Vagina (tissue), 2 donors: Measurements from ENCODE around the gene OGG1. TPM values are rescaled to one million over a fixed set of nuclear protein-coding genes. Genes with fewer than 3 reads are reported as not detected.
A peak's percentile ranks its signal among the peaks of the same experiment; 100 is the strongest.

ENCODE experiments used
- DNase-seq, 2 donors: peaks; one replicate each; pipeline ENCODE4 v3.0.0-alpha.2; 2017; ENCODE audit errors: extremely low spot score in 2 of 2
- H3K27ac ChIP-seq: fragments of 200-600 bp; sonication (generic); one replicate; pipeline ENCODE4 v1.5.1; 2019
- H3K27me3 ChIP-seq: fragments of 200-600 bp; sonication (generic); one replicate; pipeline ENCODE4 v1.5.1; 2019
- H3K36me3 ChIP-seq, 2 donors: fragments of 200-600 bp; sonication (generic); one replicate each; pipeline ENCODE4 v1.5.1; 2017 to 2019
- H3K4me1 ChIP-seq: fragments of 200-600 bp; sonication (generic); one replicate; pipeline ENCODE4 v1.5.1; 2019
- H3K4me3 ChIP-seq, 2 donors: fragments of 200-600 bp; sonication (generic); 1 replicate in 1 of 2; 2 replicates in 1 of 2; pipeline ENCODE4 v1.5.1; 2016 to 2019
- H3K9me3 ChIP-seq: fragments of 200-600 bp; sonication (generic); one replicate; pipeline ENCODE4 v1.5.1; 2019
- CTCF ChIP-seq, 3 experiments: fragments of 450-650 bp in 2 of 3; fragments of 200-600 bp in 1 of 3; sonication (generic) in 1 of 3; IDR thresholded peaks; one replicate each; pipeline ENCODE4 v1.5.1; 2017 to 2019; ENCODE audit warnings: antibody characterized with exemption in 3 of 3, mild to moderate bottlenecking in 2 of 3, moderate library complexity in 2 of 3
- POLR2A ChIP-seq, 2 donors: fragments of 450-650 bp; IDR thresholded peaks; one replicate each; pipeline ENCODE4 v1.6.1; 2017; ENCODE audit warnings: antibody characterized with exemption in 2 of 2, mild to moderate bottlenecking in 2 of 2, moderate library complexity in 2 of 2
- POLR2AphosphoS5 ChIP-seq, 2 donors: sonication (generic); formaldehyde crosslinking; IDR thresholded peaks; one replicate each; pipeline ENCODE4 v1.9.0; 2017; ENCODE audit warnings: antibody characterized with exemption in 2 of 2, mild to moderate bottlenecking in 2 of 2, low read depth in 1 of 2; ENCODE audit not compliant: insufficient read depth in 1 of 2
- intact Hi-C: fragments of 100-400 bp; cut with DNase I; formaldehyde crosslinking; loops from one replicate; pipeline ENCODE4 v1.15.1; 2023
- total RNA-seq: library from RNA; depleted of rRNA; stranded (reverse); fragments of >200 nt; gene quantifications from one replicate; pipeline ENCODE4 v1.2.3, GENCODE V29; 2016

Gene OGG1
- 51.6 TPM for total RNA-seq

GRCh38 chr3:9749645-9750555, at the start of gene OGG1:
Gene OGG1 (plus strand): TSS chr3:9749952. CDS start chr3:9750287, 335 bp downstream.
- Histone ChIP-seq H3K36me3 (peaks cover 0 to 33% of the 10 kb centered on the region in 2 donors), H3K4me3 (peak within 1 kb of the TSS; percentile 55 to 59), H3K27ac (peak within 1 kb of the TSS; percentile 91), H3K4me1 (peaks cover 34% of the 10 kb centered on the region), H3K27me3 (no peaks in the 10 kb centered on the region), H3K9me3 (no peaks in the 10 kb centered on the region)
- peak in 1 of 2 donors; percentile 5 for TF ChIP-seq POLR2A (IDR thresholded peaks at IDR 0.05)
- TF ChIP-seq CTCF (IDR thresholded peaks at IDR 0.05): no peak
- peak; percentile 95 to 97 for TF ChIP-seq POLR2AphosphoS5 (IDR thresholded peaks at IDR 0.05; ENCODE audit: insufficient read depth in 1 of 2, low read depth in 1 of 2)
- intact Hi-C loops: no loop called here
- DNase-seq: peak in 1 of 2 donors; percentile 99

GRCh38 chr3:9700536-9700935, 49.2 kb upstream of the OGG1 start:
- no peak for DNase-seq
- TF ChIP-seq POLR2AphosphoS5 (IDR thresholded peaks at IDR 0.05; ENCODE audit: insufficient read depth in 1 of 2, low read depth in 1 of 2) (no peak), CTCF (IDR thresholded peaks at IDR 0.05) (no peak), POLR2A (IDR thresholded peaks at IDR 0.05) (no peak)
- Histone ChIP-seq H3K4me3 (no peak overlapping the region), H3K9me3 (no peaks in the 10 kb centered on the region), H3K27me3 (no peaks in the 10 kb centered on the region), H3K36me3 (peaks cover 0 to 39% of the 10 kb centered on the region in 2 donors), H3K4me1 (peaks cover 19% of the 10 kb centered on the region), H3K27ac (no peak overlapping the region)
- intact Hi-C loops: no loop called here

- DNase-seq: no peak
- H3K9me3 ChIP-seq: no peaks in the 10 kb centered on the region
- H3K4me1 ChIP-seq: peaks cover 19% of the 10 kb centered on the region
- no peaks in the 10 kb centered on the region for H3K27me3 ChIP-seq
- H3K36me3 ChIP-seq: peaks cover 0 to 39% of the 10 kb centered on the region in 2 donors
- H3K27ac ChIP-seq: no peak overlapping the region
- TF ChIP-seq POLR2A (IDR thresholded peaks at IDR 0.05) (no peak), POLR2AphosphoS5 (IDR thresholded peaks at IDR 0.05; ENCODE audit: insufficient read depth in 1 of 2, low read depth in 1 of 2) (no peak)
- intact Hi-C loops: no loop called here
- H3K4me3 ChIP-seq: no peak overlapping the region
Measured at GRCh38 chr3:9701006-9701405, 48.7 kb upstream of the OGG1 start.

GRCh38 chr3:9701711-9702110, 48.0 kb upstream of the OGG1 start:
- no peak overlapping the region for H3K4me3 ChIP-seq
- peaks cover 0 to 36% of the 10 kb centered on the region in 2 donors for H3K36me3 ChIP-seq
- no peak for DNase-seq
- TF ChIP-seq POLR2AphosphoS5 (IDR thresholded peaks at IDR 0.05; ENCODE audit: insufficient read depth in 1 of 2, low read depth in 1 of 2) (no peak), POLR2A (IDR thresholded peaks at IDR 0.05) (no peak), CTCF (IDR thresholded peaks at IDR 0.05) (no peak)
- no peak overlapping the region for H3K27ac ChIP-seq
- no peaks in the 10 kb centered on the region for H3K27me3 ChIP-seq
- H3K9me3 ChIP-seq: no peaks in the 10 kb centered on the region
- peaks cover 19% of the 10 kb centered on the region for H3K4me1 ChIP-seq
- intact Hi-C loops: no loop called here

- Histone ChIP-seq H3K4me3 (no peak overlapping the region), H3K27me3 (no peaks in the 10 kb centered on the region), H3K36me3 (peaks cover 0 to 21% of the 10 kb centered on the region in 2 donors), H3K27ac (no peak overlapping the region), H3K4me1 (peaks cover 19% of the 10 kb centered on the region), H3K9me3 (no peaks in the 10 kb centered on the region)
- TF ChIP-seq POLR2A (IDR thresholded peaks at IDR 0.05) (no peak), POLR2AphosphoS5 (IDR thresholded peaks at IDR 0.05; ENCODE audit: insufficient read depth in 1 of 2, low read depth in 1 of 2) (no peak), CTCF (IDR thresholded peaks at IDR 0.05) (no peak)
- intact Hi-C loops: no loop called here
- no peak for DNase-seq
Measured at GRCh38 chr3:9703240-9703639, 46.5 kb upstream of the OGG1 start.
